Left ventricle myocardium inferior (tissue), 1 donor: ENCODE results near the gene PNISR. TPM values are rescaled to one million over a fixed set of nuclear protein-coding genes. Genes with fewer than 3 reads are reported as not detected.
A peak's percentile ranks its signal among the peaks of the same experiment; 100 is the strongest.

Experiments
- DNase-seq: peaks from one replicate; pipeline ENCODE4 v3.0.0-alpha.2; 2020
- H3K27ac ChIP-seq: fragments of 200-600 bp; replicated peaks from 2 replicates; pipeline ENCODE4 v1.8.0; 2021
- H3K27me3 ChIP-seq: fragments of 200-600 bp; 2 replicates; pipeline ENCODE4 v1.8.0; 2021; ENCODE audit warnings: low read depth
- H3K36me3 ChIP-seq: fragments of 200-600 bp; 2 replicates; pipeline ENCODE4 v1.8.0; 2021
- H3K4me1 ChIP-seq: fragments of 200-600 bp; 2 replicates; pipeline ENCODE4 v1.8.0; 2021
- H3K4me3 ChIP-seq: fragments of 200-600 bp; 2 replicates; pipeline ENCODE4 v1.8.0; 2021; ENCODE audit warnings: mild to moderate bottlenecking, moderate library complexity
- H3K9me3 ChIP-seq: fragments of 200-600 bp; replicated peaks from 2 replicates; pipeline ENCODE4 v1.8.0; 2021
- CTCF ChIP-seq: fragments of 200-600 bp; IDR thresholded peaks from 2 replicates; pipeline ENCODE4 v1.8.0; 2021; ENCODE audit warnings: antibody characterized with exemption, mild to moderate bottlenecking, borderline replicate concordance
- intact Hi-C: fragments of 100-400 bp; cut with micrococcal nuclease; formaldehyde crosslinking; loops from one replicate; pipeline ENCODE4 v1.11.0; 2022
- total RNA-seq: library from RNA; stranded (reverse); fragmentation: NEBNext Ultra II Directional; extraction: Animal tissue kit (Norgen Biotek cat#: 25700); gene quantifications from one replicate; pipeline ENCODE4 v1.2.1, GENCODE V29; 2021
- donor health status: DM: no; HTN: yes; CAD: no; lungs with severe emphysema.

PNISR gene
- total RNA-seq, 1 donor from 2014 or later: 52.0 TPM

GRCh38 chr6:99458319-99458718, 33.2 kb upstream of the PNISR start:
- intact Hi-C loops: no loop called here
- Histone ChIP-seq H3K27me3 (no peaks in the 10 kb centered on the region), H3K27ac (no peak overlapping the region), H3K4me3 (no peak overlapping the region), H3K4me1 (no peaks in the 10 kb centered on the region), H3K36me3 (peaks cover 20% of the 10 kb centered on the region), H3K9me3 (peaks cover 35% of the 10 kb centered on the region)
- DNase-seq: no peak
- TF ChIP-seq CTCF: peak; percentile 13

DNA sequence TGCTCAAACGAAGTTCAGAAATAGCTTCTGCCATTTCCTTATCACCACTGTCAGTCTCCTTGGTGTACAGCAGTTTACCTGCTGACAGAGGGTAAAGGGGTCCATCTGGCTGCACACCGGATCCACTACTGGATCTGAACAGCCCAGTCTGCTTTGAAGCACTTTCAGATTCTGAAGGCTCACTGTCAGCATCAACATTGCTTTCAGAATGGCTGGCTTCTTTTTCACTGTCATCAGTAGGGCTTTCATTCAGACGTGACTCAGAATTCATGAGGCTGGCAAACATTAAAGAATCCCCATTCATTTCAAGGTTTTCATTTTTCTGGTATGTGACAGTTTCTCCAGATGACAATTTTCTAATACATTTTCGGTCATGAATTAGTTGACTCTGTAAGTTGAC, 21.0 kb upstream of the PNISR start:
- Histone ChIP-seq H3K9me3 (peaks cover 2% of the 10 kb centered on the region), H3K27ac (no peak overlapping the region), H3K36me3 (peaks cover 11% of the 10 kb centered on the region), H3K4me3 (no peak overlapping the region), H3K27me3 (no peaks in the 10 kb centered on the region), H3K4me1 (no peaks in the 10 kb centered on the region)
- TF ChIP-seq CTCF: no peak
- no peak for DNase-seq
- intact Hi-C loops: no loop called here

- DNase-seq: no peak
- Histone ChIP-seq H3K4me1 (peaks cover 12% of the 10 kb centered on the region), H3K9me3 (no peaks in the 10 kb centered on the region), H3K27me3 (no peaks in the 10 kb centered on the region), H3K36me3 (peaks cover 34% of the 10 kb centered on the region), H3K27ac (no peak overlapping the region), H3K4me3 (no peak overlapping the region)
- intact Hi-C loops: no loop called here
- TF ChIP-seq CTCF: peak; percentile 78
Measured at GRCh38 chr6:99434702-99435530, 9.8 kb upstream of the PNISR start.

- intact Hi-C loops: no loop called here
- peaks cover 34% of the 10 kb centered on the region for H3K36me3 ChIP-seq
- H3K9me3 ChIP-seq: no peaks in the 10 kb centered on the region
- TF ChIP-seq CTCF: no peak
- peaks cover 23% of the 10 kb centered on the region for H3K4me1 ChIP-seq
- no peak overlapping the region for H3K4me3 ChIP-seq
- DNase-seq: no peak
- no peak overlapping the region for H3K27ac ChIP-seq
- H3K27me3 ChIP-seq: no peaks in the 10 kb centered on the region
Measured at GRCh38 chr6:99432877-99433276, 7.8 kb upstream of the PNISR start.

- intact Hi-C loops: no loop called here
- no peak for TF ChIP-seq CTCF
- Histone ChIP-seq H3K36me3 (peaks cover 28% of the 10 kb centered on the region), H3K4me3 (no peak overlapping the region), H3K27me3 (no peaks in the 10 kb centered on the region), H3K9me3 (no peaks in the 10 kb centered on the region), H3K27ac (no peak overlapping the region), H3K4me1 (peaks cover 33% of the 10 kb centered on the region)
- no peak for DNase-seq
Measured at GRCh38 chr6:99431901-99432300, 6.8 kb upstream of the PNISR start.
